Body of pancreas (tissue), 4 donors: ENCODE data around the gene APOBEC3G.

ENCODE experiments used
- CTCF ChIP-seq, 7 experiments: fragments of 450-650 bp in 4 of 7; fragments of 200-600 bp in 3 of 7; sonication (generic) in 3 of 7; IDR thresholded peaks; one replicate each; pipeline ENCODE4 v1.5.1; 2016 to 2019; ENCODE audit warnings: antibody characterized with exemption in 7 of 7
- POLR2A ChIP-seq, 3 donors: fragments of 450-650 bp; IDR thresholded peaks; one replicate each; pipeline ENCODE4 v1.6.1; 2016; ENCODE audit warnings: antibody characterized with exemption in 3 of 3, mild to moderate bottlenecking in 2 of 3

- TF ChIP-seq CTCF (IDR thresholded peaks at IDR 0.05) (no peak), POLR2A (IDR thresholded peaks at IDR 0.05) (no peak)
Observed at GRCh38 chr22:39091126-39092081, 14.3 kb downstream of the APOBEC3G start.
